ENCODE results near the gene KLC1.

The KLC1 gene

DNA sequence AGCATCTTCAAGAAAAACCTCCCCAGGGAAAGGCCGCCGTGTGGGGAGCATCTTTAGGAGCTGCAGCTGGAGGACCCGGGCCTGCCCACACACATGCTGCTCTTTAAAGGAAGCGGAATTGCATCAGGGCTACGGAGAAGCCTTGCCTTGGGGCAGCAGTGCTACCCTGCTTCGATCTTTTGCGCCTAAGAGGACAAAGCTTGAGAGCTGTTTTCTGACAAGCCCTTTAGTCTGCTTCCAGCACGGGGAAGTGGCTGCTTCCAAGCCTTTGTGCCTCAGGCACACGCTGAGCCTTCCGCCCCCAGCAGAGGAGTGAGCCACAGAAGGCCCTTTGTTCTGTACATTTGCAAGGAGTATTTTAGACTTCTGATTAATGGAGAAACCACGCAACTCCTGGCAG lies 34.7 kb upstream of the KLC1 start:
- Histone ChIP-seq H3K27ac (no peak overlapping the region), H3K9me3 (no peaks in the 10 kb centered on the region), H3K27me3 (no peaks in the 10 kb centered on the region), H3K36me3 (peaks cover 18% of the 10 kb centered on the region), H3K4me1 (ENCODE audit: control insufficient read depth in 1 of 2, insufficient read depth in 1 of 2, low read depth in 1 of 2, low read length in 1 of 2) (no peaks in the 10 kb centered on the region), H3K4me3 (ENCODE audit: low read depth in 1 of 2, low read length in 1 of 2) (no peak overlapping the region)
- TF ChIP-seq, protein P1, sequence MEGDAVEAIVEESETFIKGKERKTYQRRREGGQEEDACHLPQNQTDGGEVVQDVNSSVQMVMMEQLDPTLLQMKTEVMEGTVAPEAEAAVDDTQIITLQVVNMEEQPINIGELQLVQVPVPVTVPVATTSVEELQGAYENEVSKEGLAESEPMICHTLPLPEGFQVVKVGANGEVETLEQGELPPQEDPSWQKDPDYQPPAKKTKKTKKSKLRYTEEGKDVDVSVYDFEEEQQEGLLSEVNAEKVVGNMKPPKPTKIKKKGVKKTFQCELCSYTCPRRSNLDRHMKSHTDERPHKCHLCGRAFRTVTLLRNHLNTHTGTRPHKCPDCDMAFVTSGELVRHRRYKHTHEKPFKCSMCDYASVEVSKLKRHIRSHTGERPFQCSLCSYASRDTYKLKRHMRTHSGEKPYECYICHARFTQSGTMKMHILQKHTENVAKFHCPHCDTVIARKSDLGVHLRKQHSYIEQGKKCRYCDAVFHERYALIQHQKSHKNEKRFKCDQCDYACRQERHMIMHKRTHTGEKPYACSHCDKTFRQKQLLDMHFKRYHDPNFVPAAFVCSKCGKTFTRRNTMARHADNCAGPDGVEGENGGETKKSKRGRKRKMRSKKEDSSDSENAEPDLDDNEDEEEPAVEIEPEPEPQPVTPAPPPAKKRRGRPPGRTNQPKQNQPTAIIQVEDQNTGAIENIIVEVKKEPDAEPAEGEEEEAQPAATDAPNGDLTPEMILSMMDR (IDR thresholded peaks at IDR 0.05) = no peak

DNA sequence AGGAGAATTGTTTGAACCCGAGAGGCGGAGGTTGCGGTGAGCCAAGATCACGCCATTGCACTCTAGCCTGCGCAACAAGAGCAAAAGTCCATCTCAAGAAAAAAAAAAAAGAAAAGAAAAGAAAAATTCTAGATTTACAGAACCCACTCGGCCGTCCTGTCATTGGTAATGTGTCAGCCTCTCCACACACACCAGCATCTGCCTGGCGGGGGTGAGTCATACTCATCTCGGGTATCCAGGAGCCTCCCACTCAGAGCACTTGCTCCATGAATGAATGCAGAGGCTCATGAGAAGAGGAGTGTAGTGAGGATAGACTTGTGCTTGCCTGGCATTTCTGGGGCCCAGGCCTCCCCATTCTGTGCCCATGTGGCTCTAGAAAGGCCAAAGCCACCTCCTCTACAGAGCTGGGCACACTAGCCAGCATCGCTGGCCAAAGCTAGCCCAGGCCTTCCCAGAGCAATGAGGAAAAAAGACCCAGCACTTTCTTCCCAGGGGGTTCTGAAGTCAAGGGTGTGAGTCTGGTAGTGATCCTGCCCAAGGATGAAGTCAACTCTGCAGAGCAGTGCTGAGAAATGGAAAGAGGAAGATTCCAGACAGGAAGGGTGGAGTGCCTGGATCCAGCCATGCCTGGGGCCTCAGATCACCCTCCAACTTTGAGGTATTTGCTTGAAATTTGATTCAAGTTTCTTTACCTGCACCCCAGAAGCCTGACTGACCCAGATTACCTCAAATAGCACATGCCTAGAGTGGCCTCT lies 31.2 kb upstream of the KLC1 start:
- Histone ChIP-seq H3K4me1 (ENCODE audit: control insufficient read depth in 1 of 2, insufficient read depth in 1 of 2, low read depth in 1 of 2, low read length in 1 of 2) (no peaks in the 10 kb centered on the region), H3K27ac (no peak overlapping the region), H3K9me3 (no peaks in the 10 kb centered on the region), H3K36me3 (no peaks in the 10 kb centered on the region), H3K4me3 (ENCODE audit: low read depth in 1 of 2, low read length in 1 of 2) (no peak overlapping the region), H3K27me3 (no peaks in the 10 kb centered on the region)
- TF ChIP-seq, protein P1 (IDR thresholded peaks at IDR 0.05) = no peak

DNA sequence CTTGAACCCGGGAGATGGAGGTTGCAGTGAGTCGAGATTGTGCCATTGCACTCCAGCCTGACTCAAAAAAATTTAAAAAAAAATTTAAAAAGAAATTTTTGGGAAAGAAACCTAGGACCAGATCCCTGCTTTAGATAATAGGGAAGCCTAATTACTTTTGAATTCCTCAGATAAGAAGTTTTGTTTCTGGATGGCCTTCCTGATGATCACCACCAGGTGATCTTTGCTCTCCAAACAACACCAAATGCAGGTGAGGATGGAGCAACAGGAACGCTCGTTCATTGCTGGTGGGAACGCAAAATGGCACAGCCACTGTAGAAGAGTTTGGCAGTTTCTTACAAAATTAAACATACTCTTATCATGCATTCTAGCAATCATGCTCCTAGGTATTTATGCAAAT lies 28.5 kb upstream of the KLC1 start:
- no peak overlapping the region for H3K27ac ChIP-seq
- no peaks in the 10 kb centered on the region for H3K36me3 ChIP-seq
- H3K9me3 ChIP-seq = no peaks in the 10 kb centered on the region
- no peaks in the 10 kb centered on the region for H3K4me1 ChIP-seq (ENCODE audit: control insufficient read depth in 1 of 2, insufficient read depth in 1 of 2, low read depth in 1 of 2, low read length in 1 of 2)
- TF ChIP-seq, protein P1 (IDR thresholded peaks at IDR 0.05) = no peak
- peaks cover 6% of the 10 kb centered on the region for H3K27me3 ChIP-seq
- H3K4me3 ChIP-seq (ENCODE audit: low read depth in 1 of 2, low read length in 1 of 2) = no peak overlapping the region

DNA sequence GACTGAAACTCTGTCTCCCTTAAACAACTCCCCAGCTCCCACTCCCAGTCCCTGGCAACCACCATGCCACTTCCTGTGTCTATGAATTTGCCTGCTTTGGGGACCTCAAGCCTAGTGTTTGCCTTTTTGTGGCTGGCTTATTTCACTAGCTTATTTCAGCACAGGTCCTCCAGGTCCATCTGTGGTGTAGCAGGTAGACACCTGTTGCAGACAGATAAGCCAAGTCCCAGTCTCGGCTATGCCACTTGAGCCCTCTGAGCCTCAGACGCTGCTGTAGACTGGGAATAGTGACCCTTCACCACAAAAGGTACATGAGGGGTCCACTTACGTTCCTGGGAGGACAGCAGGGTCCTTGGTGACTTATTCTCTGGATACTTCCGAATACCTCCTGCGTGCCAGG lies 24.4 kb upstream of the KLC1 start:
- Histone ChIP-seq H3K27me3 (peaks cover 47% of the 10 kb centered on the region), H3K4me3 (ENCODE audit: low read depth in 1 of 2, low read length in 1 of 2) (no peak overlapping the region), H3K4me1 (ENCODE audit: control insufficient read depth in 1 of 2, insufficient read depth in 1 of 2, low read depth in 1 of 2, low read length in 1 of 2) (peaks cover 13 to 14% of the 10 kb centered on the region in 2 experiments), H3K27ac (no peak overlapping the region), H3K36me3 (no peaks in the 10 kb centered on the region), H3K9me3 (no peaks in the 10 kb centered on the region)
- TF ChIP-seq, protein P1 (IDR thresholded peaks at IDR 0.05) = no peak

DNA sequence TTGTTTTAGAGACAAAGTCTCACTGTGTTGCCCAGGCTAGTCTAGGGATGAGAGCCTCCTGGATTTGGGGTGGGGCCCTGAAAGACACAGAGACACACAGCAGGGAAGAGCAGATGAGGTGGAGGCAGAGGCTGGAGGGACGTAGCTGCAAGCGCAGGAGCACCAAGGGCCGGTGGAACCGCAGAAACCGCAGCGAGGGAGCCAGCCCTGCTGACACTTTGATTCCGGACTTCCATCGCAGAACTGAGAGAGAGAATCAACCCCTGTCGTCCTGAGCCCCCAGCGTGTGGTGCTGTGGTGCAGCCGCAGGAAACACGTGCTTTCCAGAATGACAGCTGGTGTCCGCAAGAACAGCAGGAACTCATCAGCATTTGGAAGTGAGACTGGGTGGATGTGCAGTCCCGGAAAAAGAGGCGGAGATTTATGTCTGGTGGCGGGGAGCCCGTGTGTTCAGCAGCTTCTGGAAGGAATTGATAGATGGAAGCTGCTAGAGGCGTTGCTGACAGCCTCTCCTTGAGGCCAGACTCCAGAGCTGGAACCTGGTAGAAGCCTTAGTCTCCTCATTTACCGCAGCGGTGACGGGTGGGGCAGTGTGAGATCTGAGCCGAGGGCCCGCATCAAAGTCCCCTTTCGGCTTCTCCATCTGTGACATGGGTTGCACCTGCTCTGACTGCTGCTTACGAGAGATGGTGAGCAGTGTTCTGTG lies 21.9 kb upstream of the KLC1 start:
- H3K4me1 ChIP-seq (ENCODE audit: control insufficient read depth in 1 of 2, insufficient read depth in 1 of 2, low read depth in 1 of 2, low read length in 1 of 2) = peaks cover 13 to 14% of the 10 kb centered on the region in 2 experiments
- peaks cover 49% of the 10 kb centered on the region for H3K27me3 ChIP-seq
- H3K4me3 ChIP-seq (ENCODE audit: low read depth in 1 of 2, low read length in 1 of 2) = no peak overlapping the region
- H3K27ac ChIP-seq = no peak overlapping the region
- H3K9me3 ChIP-seq = no peaks in the 10 kb centered on the region
- TF ChIP-seq, protein P1 (IDR thresholded peaks at IDR 0.05) = no peak
- no peaks in the 10 kb centered on the region for H3K36me3 ChIP-seq

Data from neutrophil (primary cell).